ENCODE measurements around the gene ARHGEF39.

- no peak for TF ChIP-seq POLR2AphosphoS5 (IDR thresholded peaks at IDR 0.05; ENCODE audit: borderline replicate concordance, low read depth, low read length)
- TF ChIP-seq EZH2 (IDR thresholded peaks at IDR 0.05), result no peak
- no peak for TF ChIP-seq FOXP2 (optimal IDR thresholded peaks at IDR 0.05; ENCODE audit: control extremely low read depth, extremely low read length, insufficient read depth)
Observed at GRCh38 chr9:35609820-35610163, 55.2 kb downstream of the ARHGEF39 start.

All from SK-N-MC (cell line).